HUES64 (cell line): Measurements from ENCODE around the gene HAPLN3.

ENCODE experiments used
- H3K27ac ChIP-seq: 2 replicates; pipeline ENCODE4 v1.7.0; 2013; ENCODE audit warnings: low read depth, low read length, inconsistent platforms
- H3K27me3 ChIP-seq: 2 replicates; pipeline ENCODE4 v1.6.1; 2013; ENCODE audit warnings: mild to moderate bottlenecking, low read length; ENCODE audit not compliant: insufficient read depth
- H3K36me3 ChIP-seq: 2 replicates; pipeline ENCODE4 v1.6.1; 2013; ENCODE audit warnings: mild to moderate bottlenecking, low read length; ENCODE audit not compliant: insufficient read depth
- H3K4me1 ChIP-seq: 2 replicates; pipeline ENCODE4 v1.6.1; 2013; ENCODE audit warnings: mild to moderate bottlenecking, low read length, moderate library complexity; ENCODE audit not compliant: insufficient read depth
- H3K4me3 ChIP-seq: 2 replicates; pipeline ENCODE4 v1.5.1; 2013; ENCODE audit warnings: mild to moderate bottlenecking, low read length, moderate library complexity
- H3K9ac ChIP-seq: 2 replicates; pipeline ENCODE4 v1.6.1; 2013; ENCODE audit warnings: mild to moderate bottlenecking, low read depth, low read length
- H3K9me3 ChIP-seq: 2 replicates; pipeline ENCODE4 v1.6.1; 2013; ENCODE audit warnings: low read depth, low read length; ENCODE audit not compliant: insufficient read depth
- WGBS: fragments of 150-250, 120-280 bp; methylation state at CpG from one replicate; pipeline ENCODE4 v1.1.7; 2013; ENCODE audit warnings: missing lambda C conversion rate; 5-methylcytosine and 5-hydroxymethylcytosine counted together

The HAPLN3 gene

GRCh38 chr15:88859550-88859949 is 35.8 kb downstream of the HAPLN3 start:
- no peak overlapping the region for H3K9ac ChIP-seq
- no peaks in the 10 kb centered on the region for H3K36me3 ChIP-seq
- H3K27me3 ChIP-seq: no peaks in the 10 kb centered on the region
- H3K4me3 ChIP-seq: no peak overlapping the region
- H3K9me3 ChIP-seq: peaks cover 12% of the 10 kb centered on the region
- no peaks in the 10 kb centered on the region for H3K4me1 ChIP-seq
- no peak overlapping the region for H3K27ac ChIP-seq
- WGBS: 85% methylated on average over 7 of the region's 7 CpGs

- Histone ChIP-seq H3K4me3 (no peak overlapping the region), H3K27ac (no peak overlapping the region), H3K4me1 (no peaks in the 10 kb centered on the region), H3K27me3 (no peaks in the 10 kb centered on the region), H3K9me3 (peaks cover 16% of the 10 kb centered on the region), H3K36me3 (no peaks in the 10 kb centered on the region), H3K9ac (no peak overlapping the region)
- 93% methylated on average over 11 of the region's 11 CpGs for WGBS
These were observed 36.4 kb downstream of the HAPLN3 start for GRCh38 chr15:88858934-88859333.

GRCh38 chr15:88852476-88852875 is 42.9 kb downstream of the HAPLN3 start:
- peaks cover 16% of the 10 kb centered on the region for H3K9me3 ChIP-seq
- H3K4me3 ChIP-seq: no peak overlapping the region
- no peak overlapping the region for H3K9ac ChIP-seq
- no peak overlapping the region for H3K27ac ChIP-seq
- no peaks in the 10 kb centered on the region for H3K27me3 ChIP-seq
- no peaks in the 10 kb centered on the region for H3K36me3 ChIP-seq
- no peaks in the 10 kb centered on the region for H3K4me1 ChIP-seq

GRCh38 chr15:88849376-88850072 is 45.8 kb downstream of the HAPLN3 start:
- H3K27me3 ChIP-seq: no peaks in the 10 kb centered on the region
- no peak overlapping the region for H3K4me3 ChIP-seq
- H3K9me3 ChIP-seq: peaks cover 4% of the 10 kb centered on the region; the same call in 1 of the 2 replicates
- no peaks in the 10 kb centered on the region for H3K36me3 ChIP-seq
- H3K4me1 ChIP-seq: no peaks in the 10 kb centered on the region
- WGBS: 95% methylated on average over 22 of the region's 22 CpGs
- no peak overlapping the region for H3K9ac ChIP-seq
- H3K27ac ChIP-seq: no peak overlapping the region

GRCh38 chr15:88848203-88848602 is 47.1 kb downstream of the HAPLN3 start:
- H3K27me3 ChIP-seq: no peaks in the 10 kb centered on the region
- WGBS: 91% methylated on average over 3 of the region's 3 CpGs

GRCh38 chr15:88847144-88847543 is 48.2 kb downstream of the HAPLN3 start:
- Histone ChIP-seq H3K27ac (no peak overlapping the region), H3K27me3 (no peaks in the 10 kb centered on the region), H3K9ac (no peak overlapping the region), H3K36me3 (no peaks in the 10 kb centered on the region), H3K9me3 (no peaks in the 10 kb centered on the region), H3K4me1 (no peaks in the 10 kb centered on the region), H3K4me3 (no peak overlapping the region)
- 88% methylated on average over 20 of the region's 20 CpGs for whole genome bisulfite sequencing

More at GRCh38 chr15:88848203-88848602, 47.1 kb downstream of the HAPLN3 start:
- Histone ChIP-seq H3K9ac (no peak overlapping the region), H3K4me3 (no peak overlapping the region), H3K36me3 (no peaks in the 10 kb centered on the region), H3K27ac (no peak overlapping the region), H3K9me3 (no peaks in the 10 kb centered on the region), H3K4me1 (no peaks in the 10 kb centered on the region)

- H3K27me3 ChIP-seq: no peaks in the 10 kb centered on the region
- H3K9me3 ChIP-seq: no peaks in the 10 kb centered on the region
- 93% methylated on average over 15 of the region's 15 CpGs for WGBS
- H3K27ac ChIP-seq: no peak overlapping the region
- no peak overlapping the region for H3K9ac ChIP-seq
- no peak overlapping the region for H3K4me3 ChIP-seq
- H3K4me1 ChIP-seq: no peaks in the 10 kb centered on the region
- H3K36me3 ChIP-seq: no peaks in the 10 kb centered on the region
These were observed 49.7 kb downstream of the HAPLN3 start for GRCh38 chr15:88845616-88846015.

- Histone ChIP-seq H3K27me3 (no peaks in the 10 kb centered on the region), H3K4me1 (no peaks in the 10 kb centered on the region), H3K9ac (no peak overlapping the region), H3K9me3 (no peaks in the 10 kb centered on the region), H3K27ac (no peak overlapping the region), H3K36me3 (no peaks in the 10 kb centered on the region), H3K4me3 (no peak overlapping the region)
- WGBS: 81% methylated on average over 5 of the region's 5 CpGs
These were observed 50.5 kb downstream of the HAPLN3 start for GRCh38 chr15:88844749-88845386.

GRCh38 chr15:88843334-88843733 is 52.0 kb downstream of the HAPLN3 start:
- Histone ChIP-seq H3K36me3 (no peaks in the 10 kb centered on the region), H3K4me3 (no peak overlapping the region), H3K27ac (no peak overlapping the region), H3K9me3 (no peaks in the 10 kb centered on the region), H3K9ac (no peak overlapping the region), H3K4me1 (no peaks in the 10 kb centered on the region), H3K27me3 (no peaks in the 10 kb centered on the region)
- WGBS: 96% methylated on average over 21 of the region's 21 CpGs

GRCh38 chr15:88842156-88842555 is 53.2 kb downstream of the HAPLN3 start:
- WGBS: 89% methylated on average over 4 of the region's 4 CpGs
- Histone ChIP-seq H3K9me3 (no peaks in the 10 kb centered on the region), H3K4me1 (no peaks in the 10 kb centered on the region), H3K27me3 (no peaks in the 10 kb centered on the region), H3K27ac (no peak overlapping the region), H3K36me3 (no peaks in the 10 kb centered on the region), H3K9ac (no peak overlapping the region), H3K4me3 (no peak overlapping the region)

GRCh38 chr15:88841236-88841635 is 54.1 kb downstream of the HAPLN3 start:
- Histone ChIP-seq H3K9me3 (no peaks in the 10 kb centered on the region), H3K9ac (no peak overlapping the region), H3K27ac (no peak overlapping the region), H3K27me3 (no peaks in the 10 kb centered on the region), H3K4me1 (no peaks in the 10 kb centered on the region), H3K36me3 (no peaks in the 10 kb centered on the region), H3K4me3 (no peak overlapping the region)
- 90% methylated on average over 1 of the region's 1 CpG for WGBS
